ENCODE measurements around the gene ATF6. TPM values are rescaled to one million over a fixed set of nuclear protein-coding genes. Genes with fewer than 3 reads are reported as not detected.

ATF6 gene
- total RNA-seq, 1 donor from 2014 or later: 31.1 TPM

GRCh38 chr1:161885003-161885402 lies 118.9 kb downstream of the ATF6 start:
- intact Hi-C loops (cut with micrococcal nuclease): no loop called here

GRCh38 chr1:161885759-161886158 lies 119.6 kb downstream of the ATF6 start:
- intact Hi-C loops (cut with micrococcal nuclease): no loop called here

- intact Hi-C loops (cut with micrococcal nuclease): no loop called here
Observed at GRCh38 chr1:161886589-161886988, 120.5 kb downstream of the ATF6 start.

- intact Hi-C loops (cut with micrococcal nuclease): no loop called here
Observed at GRCh38 chr1:161887730-161888287, 121.7 kb downstream of the ATF6 start.

GRCh38 chr1:161890574-161890973 lies 124.5 kb downstream of the ATF6 start:
- intact Hi-C loops (cut with micrococcal nuclease): no loop called here

GRCh38 chr1:161899091-161899490 lies 133.0 kb downstream of the ATF6 start:
- intact Hi-C loops (cut with micrococcal nuclease): no loop called here

GRCh38 chr1:161900160-161900559 lies 134.0 kb downstream of the ATF6 start:
- intact Hi-C loops (cut with micrococcal nuclease): no loop called here

GRCh38 chr1:161902182-161902581 lies 136.1 kb downstream of the ATF6 start:
- intact Hi-C loops (cut with micrococcal nuclease): no loop called here

- intact Hi-C loops (cut with micrococcal nuclease): loop anchor here (1.0 kb wide), 1 partner anchor 113 kb away; no protein-coding TSS in a partner anchor
Observed at GRCh38 chr1:161905269-161905884, 139.3 kb downstream of the ATF6 start.

GRCh38 chr1:161907265-161907664 lies 141.1 kb downstream of the ATF6 start:
- intact Hi-C loops (cut with micrococcal nuclease): no loop called here

GRCh38 chr1:161908264-161908663 lies 142.1 kb downstream of the ATF6 start:
- intact Hi-C loops (cut with micrococcal nuclease): no loop called here

- intact Hi-C loops (cut with micrococcal nuclease): no loop called here
Observed at GRCh38 chr1:161910604-161911003, 144.5 kb downstream of the ATF6 start.

- intact Hi-C loops (cut with micrococcal nuclease): no loop called here
Observed at GRCh38 chr1:161913482-161914140, 147.5 kb downstream of the ATF6 start.

- intact Hi-C loops (cut with micrococcal nuclease): no loop called here
Observed at GRCh38 chr1:161914595-161914994, 148.5 kb downstream of the ATF6 start.

GRCh38 chr1:161915051-161915503 lies 149.0 kb downstream of the ATF6 start:
- intact Hi-C loops (cut with micrococcal nuclease): loop anchor here (5.0 kb wide), 1 partner anchor 107 kb away; the partner anchor contains the start of gene OLFML2B

GRCh38 chr1:161915978-161916377 lies 149.9 kb downstream of the ATF6 start:
- intact Hi-C loops (cut with micrococcal nuclease): loop anchor here (5.0 kb wide), 1 partner anchor 106 kb away; the partner anchor contains the start of gene OLFML2B

- intact Hi-C loops (cut with micrococcal nuclease): loop anchor here (5.0 kb wide), 1 partner anchor 103 kb away; the partner anchor contains the start of gene OLFML2B
Observed at GRCh38 chr1:161919229-161919628, 153.1 kb downstream of the ATF6 start.

GRCh38 chr1:161921491-161921890 lies 155.4 kb downstream of the ATF6 start:
- intact Hi-C loops (cut with micrococcal nuclease): no loop called here

- intact Hi-C loops (cut with micrococcal nuclease): no loop called here
Observed at GRCh38 chr1:161921990-161922389, 155.9 kb downstream of the ATF6 start.

GRCh38 chr1:161928056-161928455 lies 161.9 kb downstream of the ATF6 start:
- intact Hi-C loops (cut with micrococcal nuclease): no loop called here

- intact Hi-C loops (cut with micrococcal nuclease): no loop called here
Observed at GRCh38 chr1:161929137-161929536, 163.0 kb downstream of the ATF6 start.

GRCh38 chr1:161930064-161930463 lies 163.9 kb downstream of the ATF6 start:
- intact Hi-C loops (cut with micrococcal nuclease): no loop called here

Data from T-helper 2 cell treated with Interferon-gamma antibody and Interleukin-4, amounts not matched to agents 100 ng/mL and 5 ng/mL, for 36 hours (primary cell).